NB4 (cell line): ENCODE measurements around the gene AQP1.

Experiments used
- DNase-seq: peaks from one replicate; pipeline ENCODE4 v3.0.0; 2010; ENCODE audit warnings: low read depth
- H3K4me3 ChIP-seq: one replicate; pipeline ENCODE4 v1.5.1; 2011; ENCODE audit warnings: mild to moderate bottlenecking, low read depth, low read length, moderate library complexity
- MYC ChIP-seq: IDR thresholded peaks from 2 replicates; pipeline ENCODE4 v1.6.1; 2011; ENCODE audit warnings: low read depth, low read length
- POLR2A ChIP-seq: IDR thresholded peaks from 2 replicates; pipeline ENCODE4 v1.6.1; 2011; ENCODE audit warnings: mild to moderate bottlenecking; ENCODE audit not compliant: insufficient read length; ENCODE audit errors: extremely low read depth
- TF ChIP-seq, protein P1 (sequence below): IDR thresholded peaks from one replicate; pipeline ENCODE4 v1.5.1; 2012; ENCODE audit warnings: low read depth, low read length
- TF ChIP-seq, protein P2 (sequence below): IDR thresholded peaks from 2 replicates; pipeline ENCODE4 v1.6.1; 2011; ENCODE audit warnings: low read depth, low read length

AQP1 gene

DNA sequence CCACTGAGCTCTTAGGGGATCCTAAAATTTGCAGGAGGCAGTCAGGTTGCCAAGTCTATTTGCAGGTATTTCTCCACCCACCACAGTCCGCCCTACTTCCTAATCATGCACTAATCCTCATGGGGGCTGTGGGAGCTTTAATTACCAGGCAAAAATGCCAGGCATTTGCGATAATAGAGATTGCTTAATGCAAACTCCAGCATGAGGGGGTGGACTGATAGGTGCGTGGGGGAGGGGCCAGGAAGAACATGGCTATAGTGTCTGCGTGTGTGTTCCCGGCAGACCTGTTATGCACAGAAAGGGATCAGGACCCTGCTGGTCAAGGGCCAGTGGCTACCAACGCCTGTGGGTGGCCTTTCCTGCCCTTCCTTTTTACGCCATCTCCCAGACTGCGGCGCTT is 15.6 kb upstream of the AQP1 start:
- no peak overlapping the region for H3K4me3 ChIP-seq
- DNase-seq = no peak
- TF ChIP-seq, protein P1, sequence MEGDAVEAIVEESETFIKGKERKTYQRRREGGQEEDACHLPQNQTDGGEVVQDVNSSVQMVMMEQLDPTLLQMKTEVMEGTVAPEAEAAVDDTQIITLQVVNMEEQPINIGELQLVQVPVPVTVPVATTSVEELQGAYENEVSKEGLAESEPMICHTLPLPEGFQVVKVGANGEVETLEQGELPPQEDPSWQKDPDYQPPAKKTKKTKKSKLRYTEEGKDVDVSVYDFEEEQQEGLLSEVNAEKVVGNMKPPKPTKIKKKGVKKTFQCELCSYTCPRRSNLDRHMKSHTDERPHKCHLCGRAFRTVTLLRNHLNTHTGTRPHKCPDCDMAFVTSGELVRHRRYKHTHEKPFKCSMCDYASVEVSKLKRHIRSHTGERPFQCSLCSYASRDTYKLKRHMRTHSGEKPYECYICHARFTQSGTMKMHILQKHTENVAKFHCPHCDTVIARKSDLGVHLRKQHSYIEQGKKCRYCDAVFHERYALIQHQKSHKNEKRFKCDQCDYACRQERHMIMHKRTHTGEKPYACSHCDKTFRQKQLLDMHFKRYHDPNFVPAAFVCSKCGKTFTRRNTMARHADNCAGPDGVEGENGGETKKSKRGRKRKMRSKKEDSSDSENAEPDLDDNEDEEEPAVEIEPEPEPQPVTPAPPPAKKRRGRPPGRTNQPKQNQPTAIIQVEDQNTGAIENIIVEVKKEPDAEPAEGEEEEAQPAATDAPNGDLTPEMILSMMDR = no peak
- TF ChIP-seq POLR2A (no peak), MYC (no peak)
- TF ChIP-seq, protein P2, sequence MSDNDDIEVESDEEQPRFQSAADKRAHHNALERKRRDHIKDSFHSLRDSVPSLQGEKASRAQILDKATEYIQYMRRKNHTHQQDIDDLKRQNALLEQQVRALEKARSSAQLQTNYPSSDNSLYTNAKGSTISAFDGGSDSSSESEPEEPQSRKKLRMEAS = no peak

DNA sequence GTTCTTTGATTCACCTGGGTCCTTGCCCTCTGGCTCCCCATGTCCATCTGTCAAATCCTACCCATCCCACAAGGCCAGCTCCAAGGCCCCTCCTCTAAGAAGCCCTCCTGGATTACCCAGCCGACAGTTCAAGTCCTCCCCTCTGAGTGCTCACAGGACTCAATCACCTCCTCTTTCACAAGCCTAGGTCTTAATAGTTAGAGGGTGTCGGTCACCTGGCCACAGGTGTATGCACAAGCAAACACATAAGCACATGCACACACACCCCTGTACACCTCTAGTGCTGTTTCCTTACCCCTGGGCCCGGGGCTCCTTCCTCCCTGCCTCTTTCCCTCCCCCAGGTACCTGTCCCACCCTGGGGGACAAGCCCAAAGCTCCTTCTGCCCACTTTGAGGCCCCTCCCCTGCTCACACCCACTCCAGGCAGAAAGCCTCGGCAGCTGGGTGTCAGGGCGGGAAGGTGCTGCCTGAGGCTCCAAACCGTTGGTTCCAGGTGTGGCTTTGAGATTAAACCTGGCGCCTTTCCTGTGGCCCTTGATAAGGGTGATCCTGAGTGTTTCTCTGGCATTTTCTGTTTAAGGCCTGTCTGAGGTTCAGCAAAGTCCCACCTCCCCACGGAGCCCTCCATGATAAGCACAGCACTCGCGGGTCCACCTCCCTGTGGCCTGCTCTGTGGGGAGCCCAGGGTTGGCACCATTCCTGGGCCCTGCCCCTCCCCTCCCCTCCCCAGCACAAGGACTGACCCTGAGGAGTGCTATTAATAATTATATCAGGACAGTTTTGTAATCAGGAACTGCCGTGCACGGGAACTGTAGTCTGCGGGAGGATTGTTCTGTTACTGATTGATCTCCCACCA is 14.6 kb upstream of the AQP1 start:
- no peak for DNase-seq
- TF ChIP-seq POLR2A = no peak
- no peak for TF ChIP-seq MYC
- TF ChIP-seq, protein P2 = no peak
- TF ChIP-seq, protein P1 = no peak
- no peak overlapping the region for H3K4me3 ChIP-seq

DNA sequence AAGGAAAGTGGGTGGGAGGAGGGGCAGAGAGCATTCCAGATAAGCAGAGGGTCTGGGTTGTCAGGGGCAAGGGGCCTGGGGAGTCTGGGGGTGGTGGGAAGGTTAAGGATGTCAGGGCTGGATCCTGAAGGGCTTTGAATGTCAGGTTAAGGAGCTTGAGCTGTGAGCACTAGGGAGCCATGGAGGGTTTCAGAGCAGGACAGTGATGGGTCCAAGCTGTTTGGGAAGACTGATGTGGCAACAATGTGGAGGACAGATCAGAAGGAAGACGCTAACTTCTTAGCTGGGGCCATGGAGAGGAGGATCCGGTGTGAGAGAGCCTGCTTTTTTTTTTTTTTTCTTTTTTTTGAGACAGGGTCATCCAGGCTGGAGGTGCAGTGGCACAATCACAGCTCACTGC is 13.9 kb upstream of the AQP1 start:
- DNase-seq = no peak
- TF ChIP-seq, protein P2 = no peak
- no peak for TF ChIP-seq POLR2A
- TF ChIP-seq, protein P1 = no peak
- TF ChIP-seq MYC = no peak

DNA sequence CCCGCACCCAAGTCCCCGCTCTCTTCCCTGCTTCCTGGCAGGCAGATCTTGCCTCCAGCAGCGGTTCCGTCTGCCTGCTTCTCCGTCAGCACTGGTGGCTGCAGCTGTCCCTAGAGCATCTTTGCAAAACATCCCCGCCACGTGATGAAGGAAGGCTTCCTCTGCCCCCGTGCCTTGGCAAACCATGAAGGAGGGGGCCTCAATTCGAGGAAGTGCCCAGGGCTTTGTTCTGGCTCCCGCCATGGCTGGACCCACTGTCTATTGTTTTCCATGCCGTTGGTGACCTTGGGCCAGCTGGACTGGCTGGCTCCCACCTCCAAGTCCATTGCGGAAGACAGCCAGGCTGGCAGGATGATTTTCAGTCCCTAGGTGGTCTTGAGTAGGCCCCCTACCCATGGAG is 13.2 kb upstream of the AQP1 start:
- H3K4me3 ChIP-seq = no peak overlapping the region
- TF ChIP-seq, protein P1 = no peak
- TF ChIP-seq POLR2A (no peak), MYC (no peak)
- no peak for DNase-seq

More for the DNA sequence above, 13.9 kb upstream of the AQP1 start:
- no peak overlapping the region for H3K4me3 ChIP-seq

DNA sequence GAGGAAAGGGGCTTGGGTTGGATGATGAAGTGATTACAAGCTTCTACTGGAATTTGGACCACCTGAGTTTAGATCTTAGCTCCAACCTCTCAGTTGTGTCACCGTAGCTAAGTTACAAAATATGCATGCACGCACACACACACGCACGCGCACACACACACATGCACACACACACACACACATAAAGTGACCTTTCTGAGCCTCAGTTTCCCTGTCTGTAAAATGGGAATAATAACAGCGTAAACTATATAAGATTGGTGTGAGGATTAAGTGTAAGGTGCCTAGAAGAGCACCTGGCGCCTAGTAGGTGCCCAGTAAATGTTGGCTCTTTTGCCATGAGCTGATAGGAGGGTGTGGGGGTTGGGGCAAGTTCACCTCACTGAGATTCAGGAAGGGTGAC is 12.6 kb upstream of the AQP1 start:
- no peak overlapping the region for H3K4me3 ChIP-seq
- DNase-seq = no peak
- no peak for TF ChIP-seq POLR2A
- TF ChIP-seq, protein P2 = no peak
- TF ChIP-seq, protein P1 = no peak
- no peak for TF ChIP-seq MYC
